Astrocyte (in vitro differentiated cells and primary cell): ENCODE data around the gene TIMM22. TPM values are rescaled to one million over a fixed set of nuclear protein-coding genes. Genes with fewer than 3 reads are reported as not detected.

Source experiments
- DNase-seq: peaks from one replicate; pipeline ENCODE4 v3.0.0-alpha.2; 2010; ENCODE audit warnings: low read depth
- FAIRE-seq: peaks from 2 replicates; lab custom pipeline; 2011; peaks lifted over from hg19 to GRCh38; lab: Jason Lieb, UNC
- H2AFZ ChIP-seq: 2 replicates; pipeline ENCODE4 v1.6.0; 2012; ENCODE audit warnings: low read depth, low read length, inconsistent platforms
- H3K27ac ChIP-seq: 2 replicates; pipeline ENCODE4 v1.5.1; 2011; ENCODE audit warnings: low read depth, low read length, inconsistent platforms
- H3K27me3 ChIP-seq: 2 replicates; pipeline ENCODE4 v1.6.0; 2011; ENCODE audit warnings: low read length, inconsistent platforms; ENCODE audit not compliant: insufficient read depth
- H3K36me3 ChIP-seq: 2 replicates; pipeline ENCODE4 v1.5.1; 2011; ENCODE audit warnings: low read length, inconsistent platforms; ENCODE audit not compliant: insufficient read depth
- H3K4me1 ChIP-seq: 2 replicates; pipeline ENCODE4 v1.5.1; 2011; ENCODE audit warnings: low read length, inconsistent platforms; ENCODE audit not compliant: insufficient read depth
- H3K4me2 ChIP-seq: 2 replicates; pipeline ENCODE4 v1.6.0; 2012; ENCODE audit warnings: low read length, inconsistent platforms
- H3K4me3 ChIP-seq: 2 replicates; pipeline ENCODE4 v1.5.1; 2011; ENCODE audit warnings: low read depth, mild to moderate bottlenecking, low read length, inconsistent platforms; ENCODE audit not compliant: insufficient read depth
- H3K79me2 ChIP-seq: 2 replicates; pipeline ENCODE4 v1.6.0; 2012; ENCODE audit warnings: mild to moderate bottlenecking, low read length, inconsistent platforms; ENCODE audit not compliant: insufficient read depth
- H3K9ac ChIP-seq: 2 replicates; pipeline ENCODE4 v1.6.0; 2012; ENCODE audit warnings: mild to moderate bottlenecking, low read length, inconsistent platforms
- H3K9me3 ChIP-seq: 2 replicates; pipeline ENCODE4 v1.5.1; 2012; ENCODE audit warnings: low read depth, mild to moderate bottlenecking, low read length, inconsistent platforms; ENCODE audit not compliant: insufficient read depth
- H4K20me1 ChIP-seq: 2 replicates; pipeline ENCODE4 v1.6.0; 2012; ENCODE audit warnings: low read length, inconsistent platforms; ENCODE audit not compliant: insufficient read depth
- H3K27ac Mint-ChIP-seq: one replicate; pipeline ENCODE4 v1.8.0; 2021; ENCODE audit warnings: mild to moderate bottlenecking, mixed read lengths; ENCODE audit not compliant: unreplicated experiment
- H3K27me3 Mint-ChIP-seq: one replicate; pipeline ENCODE4 v1.8.0; 2021; ENCODE audit warnings: low read depth, mixed read lengths; ENCODE audit not compliant: unreplicated experiment
- H3K36me3 Mint-ChIP-seq: one replicate; pipeline ENCODE4 v1.8.0; 2021; ENCODE audit warnings: low read depth, mixed read lengths; ENCODE audit not compliant: unreplicated experiment
- H3K4me1 Mint-ChIP-seq: one replicate; pipeline ENCODE4 v1.8.0; 2021; ENCODE audit warnings: low read depth, mixed read lengths; ENCODE audit not compliant: unreplicated experiment
- H3K4me3 Mint-ChIP-seq: one replicate; pipeline ENCODE4 v1.8.0; 2021; ENCODE audit warnings: mild to moderate bottlenecking, moderate library complexity, mixed read lengths; ENCODE audit not compliant: unreplicated experiment
- H3K9me3 Mint-ChIP-seq: one replicate; pipeline ENCODE4 v1.8.0; 2021; ENCODE audit warnings: mild to moderate bottlenecking, mixed read lengths; ENCODE audit not compliant: unreplicated experiment
- EZH2 ChIP-seq: IDR thresholded peaks from 2 replicates; pipeline ENCODE4 v1.6.1; 2012; ENCODE audit warnings: mild to moderate bottlenecking, low read length, inconsistent platforms; ENCODE audit not compliant: insufficient read depth
- total RNA-seq: library from RNA; stranded (reverse); gene quantifications from 2 replicates; pipeline ENCODE4 v1.2.1, GENCODE V29; 2021
- TF ChIP-seq, protein P1 (sequence below): IDR thresholded peaks from 2 replicates; pipeline ENCODE4 v1.5.1; 2011; ENCODE audit warnings: low read depth, mild to moderate bottlenecking, inconsistent platforms, low read length, moderate library complexity; ENCODE audit not compliant: insufficient read depth

The TIMM22 gene
- total RNA-seq, 1 donor from 2014 or later = 20.0 TPM

DNA sequence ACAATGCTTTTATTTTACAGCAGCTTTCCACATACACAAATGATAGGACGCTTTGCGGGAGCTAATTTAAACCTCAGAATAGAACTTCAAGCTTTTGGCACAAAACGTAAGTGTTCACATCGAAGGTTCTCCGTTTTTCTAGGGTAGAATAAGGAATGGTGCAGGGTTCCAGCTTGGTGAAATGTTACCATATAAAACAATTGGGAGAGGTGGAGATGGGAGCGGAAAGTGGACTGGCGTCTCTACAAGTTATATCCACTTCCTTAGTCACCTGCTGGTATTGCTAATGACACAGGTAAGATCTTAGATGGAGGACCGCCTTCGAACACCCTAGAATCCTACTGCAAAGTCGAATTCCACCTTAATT is 15.7 kb upstream of the TIMM22 start:
- Histone ChIP-seq H3K79me2 (peaks cover 26% of the 10 kb centered on the region), H3K9ac (no peak overlapping the region), H3K4me1 (peaks cover 15% of the 10 kb centered on the region), H3K27ac (no peak overlapping the region), H3K27me3 (no peaks in the 10 kb centered on the region), H3K4me3 (no peak overlapping the region), H3K9me3 (no peaks in the 10 kb centered on the region), H2AFZ (no peak overlapping the region), H3K4me2 (peak overlapping the region; percentile 38), H4K20me1 (peaks cover 20% of the 10 kb centered on the region), H3K36me3 (no peaks in the 10 kb centered on the region)
- DNase-seq = no peak
- Mint-ChIP-seq H3K36me3 (no peaks in the 10 kb centered on the region), H3K27ac (no peak overlapping the region), H3K4me1 (peaks cover 9% of the 10 kb centered on the region), H3K27me3 (no peaks in the 10 kb centered on the region), H3K4me3 (peak overlapping the region; percentile 60), H3K9me3 (no peaks in the 10 kb centered on the region)
- TF ChIP-seq EZH2 = no peak
- TF ChIP-seq, protein P1, sequence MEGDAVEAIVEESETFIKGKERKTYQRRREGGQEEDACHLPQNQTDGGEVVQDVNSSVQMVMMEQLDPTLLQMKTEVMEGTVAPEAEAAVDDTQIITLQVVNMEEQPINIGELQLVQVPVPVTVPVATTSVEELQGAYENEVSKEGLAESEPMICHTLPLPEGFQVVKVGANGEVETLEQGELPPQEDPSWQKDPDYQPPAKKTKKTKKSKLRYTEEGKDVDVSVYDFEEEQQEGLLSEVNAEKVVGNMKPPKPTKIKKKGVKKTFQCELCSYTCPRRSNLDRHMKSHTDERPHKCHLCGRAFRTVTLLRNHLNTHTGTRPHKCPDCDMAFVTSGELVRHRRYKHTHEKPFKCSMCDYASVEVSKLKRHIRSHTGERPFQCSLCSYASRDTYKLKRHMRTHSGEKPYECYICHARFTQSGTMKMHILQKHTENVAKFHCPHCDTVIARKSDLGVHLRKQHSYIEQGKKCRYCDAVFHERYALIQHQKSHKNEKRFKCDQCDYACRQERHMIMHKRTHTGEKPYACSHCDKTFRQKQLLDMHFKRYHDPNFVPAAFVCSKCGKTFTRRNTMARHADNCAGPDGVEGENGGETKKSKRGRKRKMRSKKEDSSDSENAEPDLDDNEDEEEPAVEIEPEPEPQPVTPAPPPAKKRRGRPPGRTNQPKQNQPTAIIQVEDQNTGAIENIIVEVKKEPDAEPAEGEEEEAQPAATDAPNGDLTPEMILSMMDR = no peak
- no peak for FAIRE-seq

DNA sequence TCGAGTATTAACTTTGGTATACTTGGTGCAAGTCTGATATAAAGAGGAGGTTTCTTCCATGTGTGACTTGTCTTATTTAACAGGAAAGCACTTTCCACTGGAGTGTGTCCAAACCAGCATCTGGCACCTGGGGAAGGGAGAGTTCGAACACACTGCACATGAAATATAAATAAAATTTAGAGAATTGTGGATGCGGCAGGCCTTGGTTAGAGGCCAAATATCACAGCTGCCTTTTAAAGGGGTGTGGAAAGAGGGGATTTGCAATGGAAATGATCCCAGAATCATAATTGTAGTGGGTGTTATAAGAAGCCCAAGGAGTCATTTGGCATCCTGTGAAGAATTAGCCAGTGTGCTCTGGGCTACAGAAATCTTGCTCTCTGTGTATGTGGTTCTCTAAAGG is 13.0 kb upstream of the TIMM22 start:
- no peak overlapping the region for H3K27ac ChIP-seq
- Mint-ChIP-seq H3K36me3 (no peaks in the 10 kb centered on the region), H3K27me3 (peaks cover 3% of the 10 kb centered on the region), H3K4me1 (no peaks in the 10 kb centered on the region), H3K4me3 (no peak overlapping the region), H3K9me3 (peaks cover 3% of the 10 kb centered on the region), H3K27ac (no peak overlapping the region)
- peaks cover 2% of the 10 kb centered on the region for H3K4me1 ChIP-seq
- TF ChIP-seq EZH2 = no peak
- TF ChIP-seq, protein P1 = no peak
- no peak overlapping the region for H3K9ac ChIP-seq
- H2AFZ ChIP-seq = no peak overlapping the region
- H3K4me2 ChIP-seq = no peak overlapping the region
- H3K36me3 ChIP-seq = no peaks in the 10 kb centered on the region
- H3K79me2 ChIP-seq = no peaks in the 10 kb centered on the region
- H3K9me3 ChIP-seq = no peaks in the 10 kb centered on the region
- FAIRE-seq (no peak), DNase-seq (no peak)
- no peaks in the 10 kb centered on the region for H4K20me1 ChIP-seq
- no peak overlapping the region for H3K4me3 ChIP-seq
- H3K27me3 ChIP-seq = no peaks in the 10 kb centered on the region

DNA sequence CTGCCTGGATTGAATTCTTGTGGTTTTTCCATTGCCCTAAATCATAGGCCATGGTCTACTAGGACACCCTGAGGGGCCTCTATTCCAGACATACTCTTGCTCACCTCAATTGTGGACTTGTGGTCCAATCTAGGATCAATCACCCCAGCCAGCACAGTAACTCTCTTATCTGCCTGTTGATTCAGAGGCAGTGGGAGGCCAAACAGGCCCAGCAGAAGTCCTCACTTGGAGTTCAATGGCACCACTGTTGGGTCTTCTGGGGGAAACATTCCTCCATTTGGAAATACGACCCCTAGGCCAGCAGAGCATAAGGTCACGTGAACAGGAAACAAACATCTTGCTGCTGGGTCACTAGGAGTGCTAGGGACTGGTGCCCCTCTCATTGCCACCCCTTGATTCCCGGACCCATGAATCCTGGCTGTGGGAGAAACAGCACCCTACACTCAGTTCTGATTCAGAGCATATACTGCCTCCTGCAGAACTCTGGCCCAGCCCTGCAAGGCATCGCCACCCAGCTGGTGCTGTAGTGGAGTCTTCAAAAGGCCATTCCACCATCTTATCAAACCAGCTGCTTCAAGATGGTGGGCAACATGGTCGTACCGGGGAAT is 10.5 kb upstream of the TIMM22 start:
- Histone ChIP-seq H3K4me2 (no peak overlapping the region), H4K20me1 (no peaks in the 10 kb centered on the region), H3K4me1 (no peaks in the 10 kb centered on the region), H3K27me3 (no peaks in the 10 kb centered on the region), H3K4me3 (no peak overlapping the region), H3K9me3 (no peaks in the 10 kb centered on the region), H3K9ac (no peak overlapping the region), H3K79me2 (no peaks in the 10 kb centered on the region), H2AFZ (no peak overlapping the region), H3K27ac (no peak overlapping the region), H3K36me3 (no peaks in the 10 kb centered on the region)
- TF ChIP-seq, protein P1 = no peak
- TF ChIP-seq EZH2 = no peak
- FAIRE-seq = no peak
- Mint-ChIP-seq H3K27me3 (peaks cover 3% of the 10 kb centered on the region), H3K4me3 (no peak overlapping the region), H3K36me3 (no peaks in the 10 kb centered on the region), H3K9me3 (peaks cover 3% of the 10 kb centered on the region), H3K4me1 (no peaks in the 10 kb centered on the region), H3K27ac (no peak overlapping the region)
- no peak for DNase-seq
